NB4 (cell line): ENCODE measurements around the gene FMN1.

Experiments used
- DNase-seq: peaks from one replicate; pipeline ENCODE4 v3.0.0; 2010; ENCODE audit warnings: low read depth
- H3K4me3 ChIP-seq: one replicate; pipeline ENCODE4 v1.5.1; 2011; ENCODE audit warnings: mild to moderate bottlenecking, low read depth, low read length, moderate library complexity
- CTCF ChIP-seq: IDR thresholded peaks from one replicate; pipeline ENCODE4 v1.5.1; 2012; ENCODE audit warnings: low read depth, low read length
- MAX ChIP-seq: IDR thresholded peaks from 2 replicates; pipeline ENCODE4 v1.6.1; 2011; ENCODE audit warnings: low read depth, low read length
- MYC ChIP-seq: IDR thresholded peaks from 2 replicates; pipeline ENCODE4 v1.6.1; 2011; ENCODE audit warnings: low read depth, low read length
- POLR2A ChIP-seq: IDR thresholded peaks from 2 replicates; pipeline ENCODE4 v1.6.1; 2011; ENCODE audit warnings: mild to moderate bottlenecking; ENCODE audit not compliant: insufficient read length; ENCODE audit errors: extremely low read depth

FMN1 gene

GRCh38 chr15:32873284-32874114 is 321.0 kb downstream of the FMN1 start:
- no peak overlapping the region for H3K4me3 ChIP-seq
- DNase-seq: no peak
- TF ChIP-seq MAX: no peak
- TF ChIP-seq MYC: no peak
- no peak for TF ChIP-seq CTCF
- TF ChIP-seq POLR2A: no peak

GRCh38 chr15:32872621-32873283 is 321.8 kb downstream of the FMN1 start:
- no peak for DNase-seq
- H3K4me3 ChIP-seq: no peak overlapping the region
- TF ChIP-seq CTCF: no peak
- TF ChIP-seq MYC: no peak
- TF ChIP-seq MAX: no peak
- TF ChIP-seq POLR2A: no peak

GRCh38 chr15:32871883-32872282 is 322.6 kb downstream of the FMN1 start:
- no peak overlapping the region for H3K4me3 ChIP-seq
- TF ChIP-seq CTCF (no peak), MYC (no peak), POLR2A (no peak), MAX (no peak)
- DNase-seq: no peak

- no peak for DNase-seq
- no peak overlapping the region for H3K4me3 ChIP-seq
Measured at GRCh38 chr15:32870240-32871033, 324.1 kb downstream of the FMN1 start.

GRCh38 chr15:32869776-32870175 is 324.7 kb downstream of the FMN1 start:
- no peak for TF ChIP-seq MYC
- TF ChIP-seq MAX: no peak
- TF ChIP-seq CTCF: no peak
- TF ChIP-seq POLR2A: no peak
- H3K4me3 ChIP-seq: no peak overlapping the region
- no peak for DNase-seq

More at GRCh38 chr15:32870240-32871033, 324.1 kb downstream of the FMN1 start:
- TF ChIP-seq MAX (no peak), POLR2A (no peak)

GRCh38 chr15:32867313-32867626 is 327.2 kb downstream of the FMN1 start:
- DNase-seq: peak; percentile 16
- no peak overlapping the region for H3K4me3 ChIP-seq
- TF ChIP-seq POLR2A (no peak), MYC (no peak)
